GM21367 (cell line): ENCODE measurements around the gene SH3GLB2.

ENCODE experiments used
- ATAC-seq: cut with Tn5 transposase; IDR thresholded peaks from one replicate; pipeline ENCODE4 v1.9.1; 2021; ENCODE audit not compliant: unreplicated experiment

The SH3GLB2 gene

GRCh38 chr9:129028192-129028966 is at the start of gene SH3GLB2:
SH3GLB2 (minus strand) TSS chr9:129028331; CDS start chr9:129028154, 177 bp downstream.
- peak; percentile 54 for ATAC-seq

GRCh38 chr9:129077236-129077635 is 49.1 kb upstream of the SH3GLB2 start:
- no peak for ATAC-seq

- no peak for ATAC-seq
Observed at GRCh38 chr9:129076640-129077037, 48.5 kb upstream of the SH3GLB2 start.

GRCh38 chr9:129075996-129076639 is 48.0 kb upstream of the SH3GLB2 start:
- ATAC-seq: no peak

- no peak for ATAC-seq
Observed at GRCh38 chr9:129074106-129074505, 46.0 kb upstream of the SH3GLB2 start.

- no peak for ATAC-seq
Observed at GRCh38 chr9:129073404-129073803, 45.3 kb upstream of the SH3GLB2 start.

- ATAC-seq: no peak
Observed at GRCh38 chr9:129072171-129072570, 44.0 kb upstream of the SH3GLB2 start.

GRCh38 chr9:129071526-129072126 is 43.5 kb upstream of the SH3GLB2 start:
- ATAC-seq: no peak

- ATAC-seq: no peak
Observed at GRCh38 chr9:129070696-129071525, 42.8 kb upstream of the SH3GLB2 start.

- ATAC-seq: no peak
Observed at GRCh38 chr9:129069862-129070641, 41.9 kb upstream of the SH3GLB2 start.

- peak; percentile 72 for ATAC-seq
Observed at GRCh38 chr9:129068990-129069861, 41.1 kb upstream of the SH3GLB2 start.

GRCh38 chr9:129068110-129068509 is 40.0 kb upstream of the SH3GLB2 start:
- no peak for ATAC-seq

- ATAC-seq: no peak
Observed at GRCh38 chr9:129064499-129064908, 36.4 kb upstream of the SH3GLB2 start.

GRCh38 chr9:129063061-129063460 is 34.9 kb upstream of the SH3GLB2 start:
- no peak for ATAC-seq

- ATAC-seq: no peak
Observed at GRCh38 chr9:129060991-129061390, 32.9 kb upstream of the SH3GLB2 start.

GRCh38 chr9:129059796-129060785 is 32.0 kb upstream of the SH3GLB2 start:
- no peak for ATAC-seq

GRCh38 chr9:129058965-129059795 is 31.0 kb upstream of the SH3GLB2 start:
- no peak for ATAC-seq
